Psoas muscle (tissue), 8 donors: ENCODE data around the gene AHRR. TPM values are rescaled to one million over a fixed set of nuclear protein-coding genes. Genes with fewer than 3 reads are reported as not detected.
"Not testable (repeated sequence)": the region's sequence is repeated elsewhere in the genome, so short reads cannot be mapped to it uniquely, and the experiment has no call there.

ENCODE experiments used
- ATAC-seq, 4 donors: fragments of 200-7000 bp; cut with Tn5 transposase; one replicate each; pipeline ENCODE4 v1.9.1; 2020; ENCODE audit warnings: moderate library complexity in 3 of 4, mild to moderate bottlenecking in 2 of 4
- DNase-seq, 2 donors: peaks; one replicate each; pipeline ENCODE4 v3.0.0-alpha.2; 2020
- H3K27ac ChIP-seq: fragments of 200-600 bp; one replicate; pipeline ENCODE4 v1.8.0; 2022
- H3K27me3 ChIP-seq, 3 donors: fragments of 200-600 bp in 1 of 3; one replicate each; pipeline versions ENCODE4 v1.6.1 to v1.8.0; 2013 to 2022; ENCODE audit warnings: low read length in 2 of 3, mild to moderate bottlenecking in 2 of 3, moderate library complexity in 1 of 3; ENCODE audit not compliant: insufficient read depth in 3 of 3
- H3K36me3 ChIP-seq, 2 donors: fragments of 200-600 bp in 1 of 2; one replicate each; pipeline versions ENCODE4 v1.6.1 to v1.8.0; 2013 to 2022; ENCODE audit warnings: low read depth in 1 of 2, mild to moderate bottlenecking in 1 of 2, moderate library complexity in 1 of 2; ENCODE audit not compliant: insufficient read depth in 1 of 2
- H3K4me1 ChIP-seq: fragments of 200-600 bp; one replicate; pipeline ENCODE4 v1.8.0; 2022
- H3K4me3 ChIP-seq: fragments of 200-600 bp; one replicate; pipeline ENCODE4 v1.8.0; 2022; ENCODE audit warnings: mild to moderate bottlenecking
- H3K9me3 ChIP-seq: fragments of 200-600 bp; one replicate; pipeline ENCODE4 v1.8.0; 2022
- WGBS, 3 donors: extraction: QIAGEN DNeasy Blood & Tissue Kit; methylation state at CpG; one replicate each; pipeline versions ENCODE4 v1.1.6 to v1.1.7; 2013; 5-methylcytosine and 5-hydroxymethylcytosine counted together
- intact Hi-C, 2 donors: fragments of 100-400 bp; cut with DNase I; formaldehyde crosslinking; loops; one replicate each; pipeline versions ENCODE4 v1.11.0 to v1.14.2; 2022
- polyA plus RNA-seq, 3 donors: library from polyadenylated mRNA; stranded (reverse); fragments of 200-250 nt; gene quantifications; one replicate each; pipeline ENCODE4 v1.2.3, GENCODE V29; 2013
- total RNA-seq, 4 donors: library from RNA; stranded (reverse); fragmentation: NEBNext Ultra II Directional in 2 of 4; extraction: Animal tissue kit (Norgen Biotek cat#: 25700) in 2 of 4; gene quantifications; one replicate each; pipeline versions ENCODE4 v1.2.1 to v1.2.4, GENCODE V29; 2021 to 2023
- TF ChIP-seq, protein P1 (sequence below): fragments of 200-600 bp; IDR thresholded peaks from one replicate; pipeline ENCODE4 v1.8.0; 2022; ENCODE audit warnings: antibody characterized with exemption
- donor health status: healthy with polysubstance abuse.
- donor health status: DM: no; HTN: no; CAD: no; lungs with moderate emphysema.
- donor health status: Bipolar disorder and iron deficiency.
- donor health status: healthy.
- donor health status: DM: yes; HTN: yes; CAD: no.
- donor health status: DM: no; HTN: no; CAD: no.
- donor health status: DM: no; HTN: no; CAD: no.
- donor health status: DM: yes; HTN: yes; CAD: no.

Gene AHRR
- total and polyA plus RNA-seq, 7 donors: 0.10 to 7.4 (median 0.45) TPM

GRCh38 chr5:378976-379742, 57.6 kb downstream of the AHRR start:
- H3K27ac ChIP-seq: no peak overlapping the region
- TF ChIP-seq, protein P1, sequence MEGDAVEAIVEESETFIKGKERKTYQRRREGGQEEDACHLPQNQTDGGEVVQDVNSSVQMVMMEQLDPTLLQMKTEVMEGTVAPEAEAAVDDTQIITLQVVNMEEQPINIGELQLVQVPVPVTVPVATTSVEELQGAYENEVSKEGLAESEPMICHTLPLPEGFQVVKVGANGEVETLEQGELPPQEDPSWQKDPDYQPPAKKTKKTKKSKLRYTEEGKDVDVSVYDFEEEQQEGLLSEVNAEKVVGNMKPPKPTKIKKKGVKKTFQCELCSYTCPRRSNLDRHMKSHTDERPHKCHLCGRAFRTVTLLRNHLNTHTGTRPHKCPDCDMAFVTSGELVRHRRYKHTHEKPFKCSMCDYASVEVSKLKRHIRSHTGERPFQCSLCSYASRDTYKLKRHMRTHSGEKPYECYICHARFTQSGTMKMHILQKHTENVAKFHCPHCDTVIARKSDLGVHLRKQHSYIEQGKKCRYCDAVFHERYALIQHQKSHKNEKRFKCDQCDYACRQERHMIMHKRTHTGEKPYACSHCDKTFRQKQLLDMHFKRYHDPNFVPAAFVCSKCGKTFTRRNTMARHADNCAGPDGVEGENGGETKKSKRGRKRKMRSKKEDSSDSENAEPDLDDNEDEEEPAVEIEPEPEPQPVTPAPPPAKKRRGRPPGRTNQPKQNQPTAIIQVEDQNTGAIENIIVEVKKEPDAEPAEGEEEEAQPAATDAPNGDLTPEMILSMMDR: no peak
- no peak for ATAC-seq
- no peak overlapping the region for H3K4me3 ChIP-seq
- H3K4me1 ChIP-seq: no peaks in the 10 kb centered on the region
- 85 to 86% (median 86%) methylated on average over 16 of the region's 16 CpGs for WGBS, 3 donors
- H3K27me3 ChIP-seq: peaks cover 0 to 19% (median 5%) of the 10 kb centered on the region in 3 donors
- no peaks in the 10 kb centered on the region for H3K9me3 ChIP-seq
- no peaks in the 10 kb centered on the region for H3K36me3 ChIP-seq
- DNase-seq: no peak
- intact Hi-C loops: no loop called here

GRCh38 chr5:380701-381309, 59.3 kb downstream of the AHRR start:
- intact Hi-C loops: no loop called here
- Histone ChIP-seq H3K27ac (no peak overlapping the region), H3K4me3 (no peak overlapping the region), H3K4me1 (no peaks in the 10 kb centered on the region), H3K27me3 (peaks cover 0 to 3% (median 0%) of the 10 kb centered on the region in 3 donors), H3K9me3 (no peaks in the 10 kb centered on the region), H3K36me3 (no peaks in the 10 kb centered on the region)
- TF ChIP-seq, protein P1: no peak
- WGBS, 3 donors: 29 to 60% (median 40%) methylated on average over 2 of the region's 2 CpGs
- ATAC-seq: no peak
- DNase-seq: no peak

DNA sequence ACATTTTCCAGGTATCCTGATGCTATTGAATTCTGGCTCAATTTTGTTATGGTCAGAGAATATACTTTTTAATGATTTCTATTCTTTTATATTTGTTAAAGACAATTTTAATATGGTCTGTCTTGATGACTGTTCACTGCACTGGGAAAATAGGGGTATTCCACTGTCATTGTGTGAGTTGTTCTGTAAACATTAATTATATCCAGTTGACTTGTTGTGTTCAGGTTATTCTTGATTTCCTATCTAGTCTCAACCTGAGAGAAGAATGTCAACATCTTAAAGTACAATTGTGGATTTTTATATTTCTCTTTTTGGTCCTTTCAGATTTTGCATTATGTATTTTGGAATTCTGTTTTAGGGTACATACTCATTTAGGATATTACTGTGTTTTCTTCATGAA, 61.6 kb downstream of the AHRR start:
- Histone ChIP-seq H3K27me3 (peaks cover 0 to 10% (median 2%) of the 10 kb centered on the region in 3 donors), H3K9me3 (no peaks in the 10 kb centered on the region), H3K4me1 (no peaks in the 10 kb centered on the region), H3K36me3 (no peaks in the 10 kb centered on the region), H3K27ac (no peak overlapping the region), H3K4me3 (no peak overlapping the region)
- ATAC-seq (no peak), DNase-seq (no peak)
- TF ChIP-seq, protein P1: no peak
- intact Hi-C loops: no loop called here

DNA sequence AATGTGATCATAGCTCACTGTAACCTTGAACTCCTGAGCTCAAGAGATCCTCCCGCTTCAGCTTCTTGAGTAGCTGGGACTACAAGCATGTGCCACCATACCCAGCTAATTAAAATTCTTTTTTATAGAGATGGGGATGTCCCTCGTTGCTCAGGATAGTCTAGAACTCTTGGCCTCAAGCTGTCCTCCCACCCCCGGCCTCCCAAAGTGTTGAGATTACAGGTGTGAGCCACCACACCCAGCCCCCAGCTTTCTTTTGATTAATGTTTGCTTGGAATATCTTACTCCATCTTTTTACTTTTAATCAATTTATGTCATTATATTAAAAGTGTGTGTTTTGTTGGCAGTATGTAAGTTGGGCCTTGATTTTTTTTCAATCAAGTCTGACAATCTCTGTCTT, 62.1 kb downstream of the AHRR start:
- intact Hi-C loops: no loop called here
- ATAC-seq: no peak
- no peaks in the 10 kb centered on the region for H3K36me3 ChIP-seq
- H3K4me1 ChIP-seq: no peaks in the 10 kb centered on the region
- TF ChIP-seq, protein P1: no peak
- 71 to 83% (median 76%) methylated on average over 3 of the region's 3 CpGs for WGBS, 3 donors
- no peak overlapping the region for H3K4me3 ChIP-seq
- H3K9me3 ChIP-seq: no peaks in the 10 kb centered on the region
- H3K27ac ChIP-seq: no peak overlapping the region
- H3K27me3 ChIP-seq: peaks cover 0 to 15% (median 2%) of the 10 kb centered on the region in 3 donors
- DNase-seq: no peak

DNA sequence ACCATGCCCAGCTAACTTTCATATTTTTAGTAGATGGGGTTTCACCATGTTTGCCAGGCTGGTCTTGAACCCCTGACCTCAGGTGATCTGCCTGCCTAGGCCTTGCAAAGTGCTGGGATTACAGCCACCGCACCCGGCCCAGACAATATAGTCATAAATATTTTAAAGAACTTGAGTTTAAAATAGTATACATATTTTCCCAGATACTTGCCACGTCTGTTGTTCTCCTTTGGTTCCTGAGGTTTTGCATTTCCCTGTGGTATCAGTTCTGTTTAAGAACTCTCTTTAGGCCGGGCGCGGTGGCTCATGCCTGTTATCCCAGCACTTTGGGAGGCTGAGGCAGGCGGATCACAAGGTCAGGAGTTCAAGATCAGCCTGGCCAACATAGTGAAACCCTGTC, 63.1 kb downstream of the AHRR start:
- H3K27ac ChIP-seq, intact Hi-C loops, H3K9me3 ChIP-seq, H3K4me3 ChIP-seq, ATAC-seq, H3K36me3 ChIP-seq, DNase-seq, H3K4me1 ChIP-seq: not testable (repeated sequence)
- H3K27me3 ChIP-seq: peaks cover 0 to 22% (median 2%) of the 10 kb centered on the region in 3 donors
- 89 to 94% (median 91%) methylated on average over 7 of the region's 7 CpGs for WGBS, 3 donors
